Right forelimb (tissue), 1 donor: ENCODE data around the gene C2orf81.
"Not testable (repeated sequence)": the region's sequence is repeated elsewhere in the genome, so short reads cannot be mapped to it uniquely, and the experiment has no call there.

Experiments used
- DNase-seq: peaks from one replicate; pipeline ENCODE4 v3.0.0-alpha.2; 2018

Gene C2orf81

DNA sequence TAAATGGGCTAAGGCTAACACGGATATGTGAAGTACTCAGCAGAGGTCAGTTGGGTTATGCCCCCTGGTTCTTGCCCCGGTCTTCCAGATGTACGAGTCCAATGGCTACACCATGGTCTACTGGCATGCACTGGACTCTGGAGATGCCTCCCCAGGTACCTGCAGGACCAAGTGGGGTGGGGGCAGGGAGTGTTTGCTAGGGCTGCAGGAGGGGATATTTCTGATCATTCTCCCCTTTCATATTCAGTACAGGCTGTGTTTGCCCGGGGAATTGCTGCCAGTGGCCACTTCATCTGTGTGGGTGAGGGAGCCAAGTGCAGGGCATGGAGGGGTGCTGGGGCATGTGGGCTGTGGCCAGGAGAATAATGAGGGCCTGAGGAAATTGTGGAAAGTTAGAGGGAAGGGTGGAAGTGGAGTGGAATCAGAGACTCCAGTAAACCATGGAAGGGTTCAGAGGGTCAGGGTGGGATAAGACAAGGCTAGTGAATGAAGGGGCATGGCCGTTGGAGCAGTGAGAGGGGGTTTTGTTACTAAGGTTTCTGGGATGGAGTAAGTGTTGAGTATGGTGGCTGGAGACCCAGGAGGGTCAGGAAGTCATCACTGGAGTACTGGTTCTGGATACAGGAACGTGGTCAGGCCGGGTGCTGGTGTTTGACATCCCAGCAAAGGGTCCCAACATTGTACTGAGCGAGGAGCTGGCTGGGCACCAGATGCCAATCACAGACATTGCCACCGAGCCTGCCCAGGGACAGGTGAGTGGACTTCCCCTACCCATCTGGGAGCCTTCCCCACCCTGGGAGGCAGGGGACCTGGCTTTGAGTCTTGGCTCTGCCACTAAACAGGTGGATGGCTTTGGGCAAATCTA, 2.0 kb upstream of the C2orf81 start:
- DNase-seq: no peak

DNA sequence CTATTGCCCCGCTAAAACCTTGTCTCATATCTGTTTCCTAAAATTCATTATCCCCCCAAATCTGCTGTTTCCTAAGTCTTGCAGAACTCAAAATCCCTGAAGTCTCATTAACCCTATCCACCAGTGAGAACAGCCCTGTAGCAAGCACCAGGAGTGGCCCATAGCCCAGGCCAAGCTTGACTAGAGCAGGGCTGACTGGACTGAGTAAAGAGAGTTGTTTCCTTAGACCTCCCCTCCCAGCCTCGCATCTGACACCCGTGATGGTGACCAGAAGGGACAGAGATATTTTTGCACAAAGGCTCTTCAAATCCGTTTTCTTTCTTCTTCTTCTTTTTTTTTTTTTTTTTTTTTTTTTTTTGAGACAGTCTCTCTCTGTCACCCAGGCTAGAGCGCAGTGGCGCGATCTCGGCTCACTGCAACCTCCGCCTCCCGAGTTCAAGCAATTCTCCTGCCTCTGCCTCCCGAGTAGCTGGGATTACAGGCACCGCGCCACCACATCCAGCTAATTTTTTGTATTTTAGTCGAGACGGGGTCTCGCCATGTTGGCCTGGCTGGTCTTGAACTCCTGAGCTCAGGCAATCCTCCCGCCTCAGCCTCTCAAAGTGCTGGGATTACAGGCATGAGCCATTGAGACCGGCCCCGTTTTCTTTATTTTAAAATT, 846 bp downstream of the C2orf81 start:
- not testable (repeated sequence) for DNase-seq

DNA sequence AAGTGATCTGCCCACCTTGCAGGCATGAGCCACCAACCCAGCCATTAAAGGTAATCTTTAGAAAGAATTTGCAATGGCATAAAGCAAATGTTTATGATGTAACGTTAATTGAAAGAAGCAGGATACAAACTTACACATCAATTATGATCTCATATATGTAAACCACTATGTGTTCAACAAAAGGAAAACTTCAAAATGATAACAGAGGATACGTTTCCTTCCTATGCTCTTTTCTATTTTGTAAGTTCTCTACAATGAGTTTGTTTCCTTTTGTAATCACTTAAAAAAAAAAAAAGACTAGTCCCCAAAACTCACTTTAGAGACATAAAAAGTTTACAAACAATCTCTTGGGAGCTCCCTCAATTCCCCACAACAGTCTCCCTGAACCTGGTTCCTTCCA, 1.4 kb downstream of the C2orf81 start:
- DNase-seq: no peak

DNA sequence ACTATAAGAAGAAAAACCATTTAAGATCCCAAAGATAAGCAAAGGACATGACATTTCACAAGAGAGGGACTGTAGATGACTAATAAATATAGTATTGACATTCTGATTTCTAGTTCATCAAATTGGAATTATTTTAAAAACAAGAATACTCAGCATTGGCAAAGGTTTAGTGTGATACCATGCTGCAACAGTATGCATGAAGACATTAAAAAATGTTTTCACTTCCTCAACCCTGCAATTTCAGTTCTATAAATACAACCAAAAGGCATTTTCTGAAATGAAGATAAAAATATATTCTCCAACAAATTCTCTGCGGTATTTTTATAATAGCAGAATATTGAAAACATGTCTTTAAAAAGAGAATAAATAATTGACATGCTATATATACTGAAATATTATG, 2.1 kb downstream of the C2orf81 start:
- DNase-seq: no peak

DNA sequence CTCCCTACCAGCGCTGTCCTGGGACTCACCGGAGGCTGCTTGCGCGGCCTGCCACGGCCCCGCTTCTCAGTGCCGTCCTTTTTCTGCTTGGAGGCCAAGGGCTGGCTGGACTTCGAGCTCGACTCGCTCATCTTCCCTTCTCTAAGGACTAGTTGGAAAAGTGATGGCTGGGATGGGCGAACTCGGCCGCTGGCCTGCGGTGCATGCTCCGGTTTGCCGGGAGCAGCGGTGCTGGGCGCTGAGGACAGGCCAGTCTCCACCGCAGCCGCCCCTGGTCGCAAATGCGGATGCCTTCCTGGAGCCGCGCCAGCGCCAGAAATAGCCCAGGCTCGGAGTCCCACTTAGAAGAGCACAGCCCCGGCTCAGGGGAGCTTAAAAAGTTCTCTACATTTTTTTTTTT, 3.1 kb downstream of the C2orf81 start:
- DNase-seq: no peak

DNA sequence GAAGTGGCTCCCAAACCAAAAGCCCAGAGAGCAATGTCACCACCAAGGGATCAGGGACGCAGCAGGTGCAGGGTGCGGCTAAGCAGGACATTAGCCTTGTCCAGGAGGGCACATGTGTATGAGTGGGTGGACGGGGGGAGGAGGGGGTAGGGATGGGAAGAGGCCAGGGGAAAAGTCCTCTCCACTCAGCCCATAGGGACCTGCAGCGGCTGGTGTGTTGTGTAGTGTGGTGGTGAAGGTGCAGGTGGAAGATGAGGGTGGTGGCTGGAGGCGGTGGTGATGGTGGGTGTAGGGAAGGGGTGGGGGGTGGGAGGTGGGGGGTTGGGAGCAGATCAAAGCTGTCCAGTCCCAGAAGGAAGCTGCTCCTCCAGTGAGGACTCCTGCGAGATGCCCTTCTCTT, 3.7 kb downstream of the C2orf81 start:
- no peak for DNase-seq

DNA sequence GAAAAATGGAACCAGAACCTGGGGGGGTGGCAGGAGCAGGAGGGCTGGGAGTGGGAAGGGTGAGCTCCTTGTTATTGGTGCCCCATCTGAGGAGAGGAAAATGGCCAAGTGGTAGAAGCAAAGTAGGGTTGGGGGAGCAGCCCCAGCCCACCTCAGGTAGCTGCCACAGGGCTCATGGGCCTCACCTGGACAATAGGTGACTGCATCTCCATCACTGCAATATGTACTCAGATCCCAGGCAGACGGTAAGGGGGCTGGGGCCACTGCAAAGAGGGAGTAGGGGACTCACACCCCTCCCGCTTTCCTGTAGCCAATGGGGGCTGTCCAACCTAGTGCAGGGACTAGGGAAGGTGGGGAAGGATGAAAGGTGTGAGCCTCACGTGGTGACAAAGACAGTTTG, 4.2 kb downstream of the C2orf81 start:
- no peak for DNase-seq

DNA sequence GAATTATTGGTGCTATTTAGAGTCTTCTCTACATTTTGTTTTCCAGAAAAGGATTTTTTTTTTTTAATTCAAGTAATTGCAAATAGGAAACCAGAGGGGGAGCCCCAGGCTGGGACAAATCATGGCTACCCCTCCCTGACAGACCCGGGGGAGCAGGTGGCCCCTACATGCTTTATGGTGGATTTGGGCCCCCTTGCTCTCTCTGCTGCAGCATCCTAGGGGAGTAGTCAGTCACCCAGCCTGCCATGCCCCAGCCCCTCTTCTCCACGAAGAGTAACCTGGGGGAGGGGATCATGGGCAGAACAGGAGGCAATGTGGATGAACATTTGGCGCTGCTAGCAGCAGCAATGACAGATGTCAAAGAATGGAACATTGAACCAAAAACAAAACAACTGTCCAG, 4.6 kb downstream of the C2orf81 start:
- DNase-seq: no peak

DNA sequence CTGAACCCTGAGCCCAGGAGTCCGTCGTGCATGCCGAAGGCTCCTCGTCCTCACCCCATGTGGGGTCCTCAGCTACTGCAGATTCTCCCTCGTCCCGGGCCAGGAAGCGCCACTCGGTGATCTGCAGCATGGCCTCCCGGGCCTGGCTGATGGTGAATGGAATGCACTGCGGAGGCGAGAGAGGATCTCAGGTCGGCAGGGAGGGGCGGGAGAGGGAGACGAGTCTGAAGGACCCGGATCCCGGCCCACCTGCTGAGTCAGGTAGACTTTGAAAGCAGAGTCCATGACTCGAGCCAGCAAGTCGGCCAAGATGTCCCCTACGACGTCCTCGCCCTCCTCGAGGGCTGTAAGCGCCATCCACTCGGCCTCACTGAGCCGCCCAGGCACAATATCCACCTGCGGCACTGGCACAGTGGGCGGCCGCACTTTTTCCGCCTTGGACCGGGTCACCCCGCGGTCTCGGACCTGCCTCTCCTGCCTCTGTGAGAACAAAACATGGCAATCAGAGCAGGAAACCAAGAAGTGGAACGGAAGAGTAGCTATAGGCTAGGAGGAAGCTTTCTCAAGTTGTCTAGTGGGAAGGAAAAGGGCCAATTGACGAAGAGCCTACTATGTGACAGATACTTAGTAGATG, 5.5 kb downstream of the C2orf81 start:
- DNase-seq: no peak

DNA sequence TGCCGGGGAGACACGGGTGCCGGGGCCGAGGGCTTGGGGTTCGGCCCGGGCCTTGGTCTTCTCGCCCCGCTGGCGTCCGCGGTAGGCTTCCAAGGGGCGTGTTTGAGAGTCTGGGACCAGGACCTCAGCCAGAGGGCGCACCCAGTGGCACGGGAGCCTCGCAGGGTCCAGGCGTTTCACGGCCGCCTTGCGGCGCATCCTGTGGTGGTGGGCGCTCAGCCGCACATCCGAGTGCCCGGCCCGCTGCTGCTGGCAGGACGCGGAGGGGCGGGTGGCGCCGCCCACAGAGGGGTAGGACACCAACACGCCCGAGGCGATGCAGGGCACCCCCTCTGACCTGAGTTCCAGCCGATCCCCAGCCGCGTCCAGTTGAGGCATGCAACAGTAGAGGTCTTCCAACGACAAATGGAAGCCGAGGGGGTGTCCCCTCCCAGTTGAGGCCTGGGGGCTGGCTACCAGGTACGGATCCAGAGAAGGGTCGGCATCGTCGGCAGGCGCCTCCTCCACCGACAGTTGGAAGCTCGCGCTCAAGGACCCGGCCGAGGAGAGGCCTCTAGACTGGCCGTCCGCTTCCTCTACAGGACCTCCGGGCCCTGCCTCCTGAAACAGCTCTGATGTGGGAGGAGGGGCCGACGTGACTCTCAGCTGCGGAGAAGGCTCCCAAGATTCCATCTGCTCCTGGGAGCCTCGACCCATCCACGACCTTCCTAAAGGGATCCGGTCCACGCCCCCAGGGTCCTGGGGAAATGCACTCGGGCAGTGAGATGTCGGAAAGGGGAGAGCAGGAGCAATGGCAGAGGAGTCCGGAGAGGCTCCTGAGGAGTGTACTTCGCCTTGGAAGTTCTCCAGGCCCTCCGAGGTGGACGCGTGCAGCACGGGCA, 6.3 kb downstream of the C2orf81 start:
- DNase-seq: peak; percentile 74

DNA sequence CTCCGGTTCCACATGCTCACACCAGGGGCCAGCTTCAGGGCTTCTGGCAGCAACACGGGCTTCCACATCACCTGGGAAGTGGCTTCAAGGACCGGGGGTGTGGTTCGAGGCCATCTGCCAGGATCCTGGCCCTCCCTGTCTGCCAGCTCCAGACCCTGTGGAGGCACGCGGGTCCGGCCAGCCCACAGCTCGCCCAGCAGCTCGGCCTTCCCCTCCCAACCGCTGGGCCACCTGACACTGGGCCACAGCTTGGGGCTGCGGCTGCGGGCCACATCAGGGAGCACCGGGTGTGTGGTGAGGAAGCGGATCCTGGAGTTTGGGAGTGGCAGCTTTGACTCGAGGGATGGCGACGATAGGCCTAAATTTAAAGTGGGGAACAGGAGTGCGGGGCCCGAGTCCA, 7.0 kb downstream of the C2orf81 start:
- DNase-seq: no peak

DNA sequence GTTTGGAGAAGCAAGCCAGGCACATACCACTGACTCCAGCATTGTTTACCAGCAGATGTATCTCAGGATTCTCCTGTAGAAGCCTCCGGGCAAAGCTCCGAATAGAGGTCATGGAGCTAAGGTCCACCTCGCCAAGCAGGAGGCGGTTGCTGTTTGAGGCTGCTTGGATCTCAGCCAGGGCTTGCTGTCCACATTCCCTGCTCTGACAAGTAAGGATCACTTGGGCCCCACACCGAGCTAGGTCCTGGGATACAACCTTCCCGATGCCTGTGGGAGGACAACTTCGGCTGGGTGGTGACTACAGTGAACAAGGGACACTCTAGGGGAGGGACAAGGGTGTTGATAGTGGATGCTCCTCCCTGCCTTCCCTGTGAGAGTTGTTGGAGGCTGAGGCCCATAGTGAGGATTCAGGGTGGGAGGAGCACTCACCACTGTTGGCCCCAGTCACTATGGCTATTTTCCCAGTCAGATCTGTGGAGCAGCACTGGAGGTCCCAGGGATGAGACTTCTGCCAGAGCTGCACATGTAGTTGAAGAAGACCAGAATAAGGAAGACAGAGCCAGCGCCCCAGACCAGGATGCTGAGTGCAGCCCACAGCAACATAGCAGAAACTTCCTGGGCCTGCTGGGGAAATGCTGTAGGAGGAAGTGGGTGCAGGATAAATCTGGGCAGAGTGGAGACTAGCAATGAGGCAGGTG, 8.3 kb downstream of the C2orf81 start:
- DNase-seq: no peak

DNA sequence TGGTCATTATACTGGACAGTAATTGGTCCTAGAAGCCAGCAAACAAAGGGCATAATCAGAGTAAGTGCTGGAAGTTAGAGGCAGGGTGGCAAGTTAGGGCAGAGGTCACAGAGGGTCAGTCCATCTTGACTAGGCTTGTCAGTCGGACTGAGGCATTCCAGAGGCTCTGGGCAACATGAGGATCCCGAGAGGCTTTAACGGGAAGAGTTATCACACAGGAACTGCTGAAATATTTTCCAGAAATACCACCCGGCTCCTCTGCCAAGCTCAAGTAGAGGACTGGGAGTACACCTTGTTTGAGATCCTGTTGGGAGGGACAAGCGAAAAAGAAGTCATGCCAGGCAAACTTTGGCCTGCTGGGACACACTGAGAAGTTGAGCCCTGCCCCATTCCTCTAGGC, 13.7 kb downstream of the C2orf81 start:
- no peak for DNase-seq

DNA sequence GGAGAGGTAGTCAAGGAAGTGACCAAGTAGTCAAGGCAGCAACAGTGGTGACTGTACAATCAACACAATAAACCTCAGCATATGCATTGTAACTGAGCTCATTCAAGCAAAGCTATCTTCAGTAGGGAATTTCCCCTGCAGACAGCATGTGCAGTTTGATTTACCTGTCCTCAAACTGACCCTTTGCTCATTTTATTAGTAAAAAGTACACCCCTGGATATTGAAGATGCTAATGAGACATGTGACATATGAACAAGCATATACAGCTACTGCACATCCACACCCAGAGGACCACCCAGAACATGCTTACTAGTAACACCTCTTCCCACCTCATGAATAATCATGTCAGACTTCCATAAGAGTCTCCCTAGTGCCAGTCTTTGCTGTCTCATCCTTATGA, 15.4 kb downstream of the C2orf81 start:
- no peak for DNase-seq

DNA sequence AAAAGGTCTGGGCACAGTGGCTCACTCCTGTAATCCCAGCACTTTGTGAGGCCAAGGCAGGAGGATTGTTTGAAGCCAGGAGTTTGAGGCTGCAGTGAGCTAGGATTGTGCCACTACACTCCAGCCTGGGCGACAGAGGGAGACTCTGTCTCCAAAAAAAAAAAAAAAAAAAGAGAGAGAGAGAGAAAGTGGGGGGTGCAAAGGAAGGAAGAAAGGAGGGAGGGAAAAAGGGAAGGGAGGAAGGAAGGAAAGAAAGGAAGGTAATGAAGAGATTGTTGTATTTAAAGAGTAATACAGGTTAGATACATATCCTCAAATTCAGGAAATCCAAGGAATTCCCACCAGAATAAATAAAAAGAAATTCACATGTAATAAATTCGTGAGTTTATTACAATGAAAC, 19.5 kb downstream of the C2orf81 start:
- DNase-seq: no peak

DNA sequence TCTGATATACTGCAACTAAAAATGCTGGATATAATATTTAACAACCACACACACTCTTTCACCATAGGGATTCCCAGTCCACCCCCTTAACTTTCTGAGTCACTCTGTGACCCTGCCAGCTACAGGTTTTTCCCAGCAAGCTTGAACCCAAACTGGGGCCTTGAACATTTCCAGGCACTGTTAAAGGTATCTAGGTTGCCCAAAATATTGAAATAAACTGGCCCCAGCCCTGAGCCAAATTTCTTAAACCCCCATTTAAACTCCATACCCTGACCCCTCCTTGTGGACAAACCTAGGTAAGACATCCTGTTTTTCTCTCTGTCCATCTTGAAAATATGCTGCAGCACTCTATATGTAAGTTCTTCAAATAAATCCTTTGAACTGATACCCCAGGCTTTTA, 21.6 kb downstream of the C2orf81 start:
- DNase-seq: no peak

DNA sequence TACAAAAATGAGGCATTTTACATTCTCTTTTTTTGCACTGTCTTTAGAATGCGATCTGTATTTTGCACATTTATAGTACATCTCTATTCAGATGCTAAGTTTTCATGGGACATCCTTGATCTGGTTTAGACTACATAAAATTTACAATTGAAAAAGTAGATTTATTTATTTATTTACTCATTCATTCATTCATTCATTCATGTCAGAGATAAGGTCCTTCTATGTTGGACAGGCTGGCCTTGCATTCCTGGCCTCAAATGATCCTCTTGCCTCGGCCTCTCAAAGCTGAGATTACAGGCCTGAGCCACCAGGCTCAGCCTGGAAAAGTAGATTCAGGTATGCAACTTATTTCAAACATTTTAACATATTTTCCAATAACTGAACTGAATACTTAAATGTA, 25.3 kb downstream of the C2orf81 start:
- no peak for DNase-seq

DNA sequence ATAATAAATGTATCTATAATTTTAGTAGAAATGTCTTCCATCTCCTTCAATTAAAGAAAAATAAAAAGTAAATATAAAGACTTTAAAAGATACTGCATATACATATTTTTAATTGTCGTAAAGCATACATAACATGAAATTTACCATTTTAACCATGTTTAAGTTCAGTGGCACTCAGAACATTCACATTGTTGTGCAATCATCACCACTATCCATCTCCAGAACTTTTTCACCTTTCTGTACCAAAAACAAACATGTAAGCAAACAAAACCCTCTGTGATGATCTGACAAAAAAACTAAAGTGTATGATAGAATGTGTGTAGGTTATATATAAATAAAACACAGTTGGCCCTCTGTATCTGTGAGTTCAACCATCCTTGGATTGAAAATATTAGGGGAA, 27.9 kb downstream of the C2orf81 start:
- DNase-seq: no peak

DNA sequence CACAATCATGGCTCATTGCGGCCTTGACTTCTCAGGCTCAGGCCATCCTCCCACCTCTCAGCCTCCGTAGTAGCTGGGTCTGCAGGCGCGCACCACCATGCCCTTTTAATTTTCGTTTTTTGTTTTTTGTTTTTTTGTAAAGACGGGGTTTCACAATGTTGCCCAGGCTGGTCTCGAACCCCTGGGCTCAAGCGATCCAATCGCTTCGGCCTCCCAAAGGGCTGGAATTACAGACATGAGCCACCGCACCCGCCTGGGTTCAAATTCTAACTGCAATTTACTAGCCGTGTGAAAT, 29.0 kb downstream of the C2orf81 start:
- DNase-seq: no peak

DNA sequence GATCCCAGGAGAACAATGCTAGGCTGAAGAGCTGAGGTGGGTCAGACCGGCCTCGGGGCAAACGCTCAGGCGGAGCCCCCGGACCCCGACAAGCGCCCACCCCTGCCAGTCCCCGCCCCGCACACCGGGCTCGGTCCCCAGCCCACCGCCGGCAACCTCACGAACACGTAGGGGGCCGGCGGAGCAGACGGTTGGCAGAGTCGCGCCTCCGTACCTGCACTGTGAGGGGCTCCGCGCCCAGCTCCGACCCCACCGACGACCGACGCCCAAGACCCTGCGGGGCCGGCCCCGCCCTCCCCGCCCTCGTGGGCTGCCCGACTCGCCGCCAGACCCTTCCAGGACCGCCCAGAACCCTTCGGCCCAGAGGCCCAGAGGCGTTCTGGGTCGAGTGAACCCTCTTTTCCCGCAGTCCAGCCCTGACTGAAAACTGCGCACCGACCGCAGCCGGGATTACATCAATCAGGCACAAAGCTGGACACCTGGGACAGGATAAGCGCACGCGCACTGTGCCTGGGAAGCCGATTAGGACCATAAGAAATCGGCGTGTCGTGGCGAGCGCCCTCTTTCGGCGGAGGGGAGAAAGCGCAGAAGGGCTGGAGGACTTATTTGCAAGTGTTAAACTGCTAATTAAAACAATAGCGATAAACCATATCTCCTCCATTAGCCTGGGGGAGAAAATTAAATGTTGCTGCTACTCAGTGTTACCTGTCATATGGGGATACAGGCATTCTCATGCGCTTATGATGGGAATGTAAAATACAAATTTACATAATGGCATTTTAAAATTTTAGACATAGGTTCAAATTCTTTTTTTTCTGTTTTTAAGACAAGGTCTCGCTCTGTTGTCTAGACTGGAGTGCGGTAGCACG, 29.6 kb downstream of the C2orf81 start:
- peak; percentile 97 for DNase-seq

DNA sequence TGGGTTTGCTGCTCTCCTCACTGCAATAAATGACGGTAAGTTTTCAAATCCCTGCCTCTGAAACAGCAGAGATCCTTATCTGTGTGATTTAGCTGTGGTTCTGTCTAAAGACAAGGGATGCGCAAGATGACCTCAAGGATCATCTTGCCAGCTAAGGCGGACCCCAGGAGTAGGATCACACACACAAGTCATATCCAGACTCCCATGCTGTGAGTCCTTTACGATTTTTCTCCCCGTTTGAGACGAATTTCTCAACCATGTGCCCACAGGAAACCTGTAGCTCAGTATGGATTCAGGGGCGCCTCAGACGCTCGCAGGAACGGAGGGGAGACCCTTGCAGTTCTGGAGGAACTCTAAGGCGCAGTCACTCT, 30.2 kb downstream of the C2orf81 start:
- DNase-seq: no peak

DNA sequence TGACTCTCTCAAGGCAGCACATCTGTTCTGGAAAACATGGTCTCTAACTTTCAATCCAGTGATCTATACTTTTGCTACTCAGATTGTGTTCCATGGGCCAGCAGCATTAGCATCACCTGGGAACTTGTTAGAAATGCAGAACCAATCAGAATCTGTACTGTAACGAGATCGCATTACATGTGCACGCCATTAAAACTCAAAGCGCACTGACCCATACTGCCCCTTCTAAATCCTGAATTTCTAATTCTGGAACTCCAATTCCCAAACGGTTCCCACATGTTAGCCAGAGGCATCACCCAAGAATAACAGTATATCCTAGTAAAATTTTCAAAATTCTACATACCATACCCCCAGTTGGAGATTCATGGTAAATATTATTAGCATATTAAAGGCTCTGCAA, 30.8 kb downstream of the C2orf81 start:
- DNase-seq: no peak
